ENCODE data around the gene FAM114A1.
"Not testable (repeated sequence)": the region's sequence is repeated elsewhere in the genome, so short reads cannot be mapped to it uniquely, and the experiment has no call there.

- TF ChIP-seq, protein P1, sequence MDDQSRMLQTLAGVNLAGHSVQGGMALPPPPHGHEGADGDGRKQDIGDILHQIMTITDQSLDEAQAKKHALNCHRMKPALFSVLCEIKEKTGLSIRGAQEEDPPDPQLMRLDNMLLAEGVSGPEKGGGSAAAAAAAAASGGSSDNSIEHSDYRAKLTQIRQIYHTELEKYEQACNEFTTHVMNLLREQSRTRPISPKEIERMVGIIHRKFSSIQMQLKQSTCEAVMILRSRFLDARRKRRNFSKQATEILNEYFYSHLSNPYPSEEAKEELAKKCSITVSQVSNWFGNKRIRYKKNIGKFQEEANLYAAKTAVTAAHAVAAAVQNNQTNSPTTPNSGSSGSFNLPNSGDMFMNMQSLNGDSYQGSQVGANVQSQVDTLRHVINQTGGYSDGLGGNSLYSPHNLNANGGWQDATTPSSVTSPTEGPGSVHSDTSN (CRISPR knock-in tag; IDR thresholded peaks at IDR 0.05), result not testable (repeated sequence)
- TF ChIP-seq, protein P2, sequence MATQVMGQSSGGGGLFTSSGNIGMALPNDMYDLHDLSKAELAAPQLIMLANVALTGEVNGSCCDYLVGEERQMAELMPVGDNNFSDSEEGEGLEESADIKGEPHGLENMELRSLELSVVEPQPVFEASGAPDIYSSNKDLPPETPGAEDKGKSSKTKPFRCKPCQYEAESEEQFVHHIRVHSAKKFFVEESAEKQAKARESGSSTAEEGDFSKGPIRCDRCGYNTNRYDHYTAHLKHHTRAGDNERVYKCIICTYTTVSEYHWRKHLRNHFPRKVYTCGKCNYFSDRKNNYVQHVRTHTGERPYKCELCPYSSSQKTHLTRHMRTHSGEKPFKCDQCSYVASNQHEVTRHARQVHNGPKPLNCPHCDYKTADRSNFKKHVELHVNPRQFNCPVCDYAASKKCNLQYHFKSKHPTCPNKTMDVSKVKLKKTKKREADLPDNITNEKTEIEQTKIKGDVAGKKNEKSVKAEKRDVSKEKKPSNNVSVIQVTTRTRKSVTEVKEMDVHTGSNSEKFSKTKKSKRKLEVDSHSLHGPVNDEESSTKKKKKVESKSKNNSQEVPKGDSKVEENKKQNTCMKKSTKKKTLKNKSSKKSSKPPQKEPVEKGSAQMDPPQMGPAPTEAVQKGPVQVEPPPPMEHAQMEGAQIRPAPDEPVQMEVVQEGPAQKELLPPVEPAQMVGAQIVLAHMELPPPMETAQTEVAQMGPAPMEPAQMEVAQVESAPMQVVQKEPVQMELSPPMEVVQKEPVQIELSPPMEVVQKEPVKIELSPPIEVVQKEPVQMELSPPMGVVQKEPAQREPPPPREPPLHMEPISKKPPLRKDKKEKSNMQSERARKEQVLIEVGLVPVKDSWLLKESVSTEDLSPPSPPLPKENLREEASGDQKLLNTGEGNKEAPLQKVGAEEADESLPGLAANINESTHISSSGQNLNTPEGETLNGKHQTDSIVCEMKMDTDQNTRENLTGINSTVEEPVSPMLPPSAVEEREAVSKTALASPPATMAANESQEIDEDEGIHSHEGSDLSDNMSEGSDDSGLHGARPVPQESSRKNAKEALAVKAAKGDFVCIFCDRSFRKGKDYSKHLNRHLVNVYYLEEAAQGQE (tag by site-specific recombination; IDR thresholded peaks at IDR 0.05), result not testable (repeated sequence)
- not testable (repeated sequence) for TF ChIP-seq HOXA7 (CRISPR knock-in tag; IDR thresholded peaks at IDR 0.05; ENCODE audit: borderline replicate concordance); ZSCAN5A (tag by site-specific recombination; IDR thresholded peaks at IDR 0.05); ZNF558 (tag by site-specific recombination; IDR thresholded peaks at IDR 0.05); ZNF174 (tag by site-specific recombination; IDR thresholded peaks at IDR 0.05)
- TF ChIP-seq, protein P3, sequence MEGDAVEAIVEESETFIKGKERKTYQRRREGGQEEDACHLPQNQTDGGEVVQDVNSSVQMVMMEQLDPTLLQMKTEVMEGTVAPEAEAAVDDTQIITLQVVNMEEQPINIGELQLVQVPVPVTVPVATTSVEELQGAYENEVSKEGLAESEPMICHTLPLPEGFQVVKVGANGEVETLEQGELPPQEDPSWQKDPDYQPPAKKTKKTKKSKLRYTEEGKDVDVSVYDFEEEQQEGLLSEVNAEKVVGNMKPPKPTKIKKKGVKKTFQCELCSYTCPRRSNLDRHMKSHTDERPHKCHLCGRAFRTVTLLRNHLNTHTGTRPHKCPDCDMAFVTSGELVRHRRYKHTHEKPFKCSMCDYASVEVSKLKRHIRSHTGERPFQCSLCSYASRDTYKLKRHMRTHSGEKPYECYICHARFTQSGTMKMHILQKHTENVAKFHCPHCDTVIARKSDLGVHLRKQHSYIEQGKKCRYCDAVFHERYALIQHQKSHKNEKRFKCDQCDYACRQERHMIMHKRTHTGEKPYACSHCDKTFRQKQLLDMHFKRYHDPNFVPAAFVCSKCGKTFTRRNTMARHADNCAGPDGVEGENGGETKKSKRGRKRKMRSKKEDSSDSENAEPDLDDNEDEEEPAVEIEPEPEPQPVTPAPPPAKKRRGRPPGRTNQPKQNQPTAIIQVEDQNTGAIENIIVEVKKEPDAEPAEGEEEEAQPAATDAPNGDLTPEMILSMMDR (tag by site-specific recombination; IDR thresholded peaks at IDR 0.05), result not testable (repeated sequence)
These were observed 48.7 kb downstream of the FAM114A1 start for GRCh38 chr4:38916267-38916666.

All from HEK293 (cell line).